HG02884 (cell line): ENCODE data around the gene PFKFB2.

Experiments used
- ATAC-seq: cut with Tn5 transposase; IDR thresholded peaks from one replicate; pipeline ENCODE4 v1.9.1; 2021; ENCODE audit warnings: mild to moderate bottlenecking, moderate library complexity; ENCODE audit not compliant: unreplicated experiment

Gene PFKFB2

GRCh38 chr1:207088161-207088560, 35.1 kb downstream of the PFKFB2 start:
- no peak for ATAC-seq

- ATAC-seq, result no peak
These were observed 35.9 kb downstream of the PFKFB2 start, which contains the start of gene C4BPB for GRCh38 chr1:207088701-207089626. C4BPB (plus strand) TSS chr1:207088860; CDS start chr1:207089532, 672 bp downstream.

GRCh38 chr1:207089627-207090355, 36.7 kb downstream of the PFKFB2 start:
- no peak for ATAC-seq

- ATAC-seq, result no peak
These were observed 38.3 kb downstream of the PFKFB2 start for GRCh38 chr1:207091200-207091908.

GRCh38 chr1:207093944-207094343, 40.9 kb downstream of the PFKFB2 start:
- no peak for ATAC-seq

- peak; percentile 94 for ATAC-seq
These were observed 44.8 kb downstream of the PFKFB2 start for GRCh38 chr1:207097871-207098324.

GRCh38 chr1:207101720-207102119, 48.6 kb downstream of the PFKFB2 start:
- ATAC-seq, result no peak

GRCh38 chr1:207102146-207102545, 49.1 kb downstream of the PFKFB2 start:
- ATAC-seq, result no peak

GRCh38 chr1:207102659-207103058, 49.6 kb downstream of the PFKFB2 start:
- ATAC-seq, result no peak

- no peak for ATAC-seq
These were observed 50.9 kb downstream of the PFKFB2 start, which contains the start of gene C4BPA for GRCh38 chr1:207103892-207104373. C4BPA (plus strand) TSS chr1:207104233; CDS start chr1:207113026, 8,793 bp downstream.

- ATAC-seq, result no peak
These were observed 55.9 kb downstream of the PFKFB2 start for GRCh38 chr1:207109004-207109403.

- ATAC-seq, result no peak
These were observed 59.7 kb downstream of the PFKFB2 start for GRCh38 chr1:207112616-207113296.

GRCh38 chr1:207115269-207115668, 62.2 kb downstream of the PFKFB2 start:
- no peak for ATAC-seq

GRCh38 chr1:207124389-207124788, 71.3 kb downstream of the PFKFB2 start:
- no peak for ATAC-seq

- no peak for ATAC-seq
These were observed 75.4 kb downstream of the PFKFB2 start for GRCh38 chr1:207128336-207128921.

GRCh38 chr1:207129053-207129452, 76.0 kb downstream of the PFKFB2 start:
- no peak for ATAC-seq
